GM06990 (cell line): ENCODE measurements around the gene SPATA46.

Source experiments
- DNase-seq: peaks from one replicate; pipeline ENCODE4 v3.0.0-alpha.2; 2011; ENCODE audit not compliant: insufficient read length; ENCODE audit errors: extremely low read depth
- H3K27me3 ChIP-seq: replicated peaks from 2 replicates; pipeline ENCODE4 v1.6.0; 2011; ENCODE audit warnings: low read length; ENCODE audit not compliant: control insufficient read depth, insufficient read depth
- H3K36me3 ChIP-seq: 2 replicates; pipeline ENCODE4 v1.5.1; 2011; ENCODE audit warnings: low read length; ENCODE audit not compliant: control insufficient read depth, insufficient read depth
- H3K4me3 ChIP-seq: replicated peaks from 2 replicates; pipeline ENCODE4 v1.5.1; 2011; ENCODE audit warnings: low read depth, mild to moderate bottlenecking, control low read depth, low read length
- TF ChIP-seq, protein P1 (sequence below): IDR thresholded peaks from 2 replicates; pipeline ENCODE4 v1.5.1; 2011; ENCODE audit warnings: low read length, control low read depth, mild to moderate bottlenecking, inconsistent platforms; ENCODE audit not compliant: insufficient read depth, poor library complexity, severe bottlenecking

The SPATA46 gene

DNA sequence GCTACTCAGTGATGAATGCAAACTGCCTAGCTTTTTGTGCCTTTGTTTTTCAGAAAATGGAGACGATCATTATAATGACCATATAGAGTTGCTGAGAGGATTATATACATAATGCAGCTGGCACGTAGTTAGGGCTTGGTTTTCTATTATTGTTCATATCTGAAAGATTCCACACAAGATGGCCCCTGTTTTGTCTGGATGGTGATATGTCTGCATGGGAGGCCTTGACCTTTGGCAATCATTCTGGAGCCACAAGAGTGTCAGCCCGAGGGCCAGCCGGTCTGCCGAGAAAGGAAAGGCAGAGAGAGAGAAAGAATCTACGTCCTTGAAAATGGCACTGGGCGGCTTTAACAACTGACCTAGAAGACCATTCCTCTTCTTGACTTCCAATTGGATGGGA is 41.0 kb upstream of the SPATA46 start:
- Histone ChIP-seq H3K27me3 (no peaks in the 10 kb centered on the region), H3K4me3 (no peak overlapping the region), H3K36me3 (no peaks in the 10 kb centered on the region)
- no peak for DNase-seq
- TF ChIP-seq, protein P1, sequence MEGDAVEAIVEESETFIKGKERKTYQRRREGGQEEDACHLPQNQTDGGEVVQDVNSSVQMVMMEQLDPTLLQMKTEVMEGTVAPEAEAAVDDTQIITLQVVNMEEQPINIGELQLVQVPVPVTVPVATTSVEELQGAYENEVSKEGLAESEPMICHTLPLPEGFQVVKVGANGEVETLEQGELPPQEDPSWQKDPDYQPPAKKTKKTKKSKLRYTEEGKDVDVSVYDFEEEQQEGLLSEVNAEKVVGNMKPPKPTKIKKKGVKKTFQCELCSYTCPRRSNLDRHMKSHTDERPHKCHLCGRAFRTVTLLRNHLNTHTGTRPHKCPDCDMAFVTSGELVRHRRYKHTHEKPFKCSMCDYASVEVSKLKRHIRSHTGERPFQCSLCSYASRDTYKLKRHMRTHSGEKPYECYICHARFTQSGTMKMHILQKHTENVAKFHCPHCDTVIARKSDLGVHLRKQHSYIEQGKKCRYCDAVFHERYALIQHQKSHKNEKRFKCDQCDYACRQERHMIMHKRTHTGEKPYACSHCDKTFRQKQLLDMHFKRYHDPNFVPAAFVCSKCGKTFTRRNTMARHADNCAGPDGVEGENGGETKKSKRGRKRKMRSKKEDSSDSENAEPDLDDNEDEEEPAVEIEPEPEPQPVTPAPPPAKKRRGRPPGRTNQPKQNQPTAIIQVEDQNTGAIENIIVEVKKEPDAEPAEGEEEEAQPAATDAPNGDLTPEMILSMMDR = no peak

DNA sequence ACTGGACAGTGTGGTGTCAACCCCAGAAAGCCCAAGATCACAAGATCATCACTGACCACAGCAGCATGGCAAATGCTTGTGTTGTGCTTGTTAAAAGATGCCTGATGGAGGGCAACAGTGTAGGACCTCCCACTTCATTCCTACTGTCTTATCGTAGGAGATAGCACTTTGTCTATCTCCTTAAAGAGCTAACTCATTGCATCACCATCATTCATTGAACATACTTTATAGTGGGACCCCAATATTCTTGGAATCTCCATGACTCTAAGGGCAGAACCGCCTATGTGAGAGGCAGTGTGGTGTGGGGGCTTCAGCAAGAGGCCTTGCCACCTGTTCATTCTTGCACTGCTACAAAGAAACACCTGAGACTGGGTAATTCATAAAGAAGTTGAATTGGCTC is 40.3 kb upstream of the SPATA46 start:
- Histone ChIP-seq H3K36me3 (no peaks in the 10 kb centered on the region), H3K4me3 (no peak overlapping the region), H3K27me3 (no peaks in the 10 kb centered on the region)
- TF ChIP-seq, protein P1 = no peak
- no peak for DNase-seq

DNA sequence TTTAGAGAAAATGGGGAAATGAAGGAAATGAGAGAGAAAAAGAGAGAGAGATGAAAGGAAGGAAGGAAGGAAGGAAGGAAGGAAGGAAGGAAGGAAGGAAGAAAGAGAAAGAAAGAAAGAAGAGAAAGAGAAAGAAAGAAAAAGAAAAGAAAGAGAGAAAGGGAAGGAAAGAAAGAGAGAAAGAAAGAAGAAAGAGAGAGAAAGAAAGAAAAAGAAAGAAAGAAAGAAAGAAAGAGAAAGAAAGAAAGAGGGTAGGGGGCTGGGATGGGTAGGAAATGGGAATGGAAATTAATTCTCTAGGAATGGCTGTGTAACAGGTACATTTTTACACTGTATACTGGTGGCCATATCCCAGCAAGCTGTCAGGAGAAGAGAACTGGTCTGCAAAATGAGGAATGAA is 39.6 kb upstream of the SPATA46 start:
- Histone ChIP-seq H3K27me3 (no peaks in the 10 kb centered on the region), H3K4me3 (no peak overlapping the region), H3K36me3 (no peaks in the 10 kb centered on the region)
- DNase-seq = no peak
- TF ChIP-seq, protein P1 = no peak

DNA sequence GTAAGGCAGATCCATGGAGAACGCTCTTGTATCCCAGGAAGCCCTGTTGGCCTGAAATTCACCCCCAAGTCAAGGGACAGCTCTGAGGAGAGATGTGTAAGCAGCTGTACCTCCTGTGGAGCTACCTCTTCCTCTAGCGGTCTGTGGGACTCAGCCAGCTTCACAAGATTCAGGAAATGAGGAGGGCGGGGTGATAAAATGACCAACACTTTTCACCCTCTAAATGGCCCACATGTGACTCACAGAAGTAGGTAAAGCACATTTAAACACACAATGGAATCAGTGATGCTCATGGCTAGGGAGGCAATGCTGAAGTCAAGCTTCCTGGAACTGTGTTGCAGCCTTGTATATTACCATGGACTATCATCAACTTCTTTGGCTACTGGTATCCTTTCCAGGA is 35.3 kb upstream of the SPATA46 start, which contains the start of gene SH2D1B:
Gene SH2D1B (minus strand): TSS at position 135 of the 400 bp plus-strand sequence. CDS start 120 bp downstream, at position 15.
- H3K4me3 ChIP-seq = no peak within 1 kb of the TSS
- no peak for DNase-seq
- TF ChIP-seq, protein P1 = no peak
- H3K27me3 ChIP-seq = no peaks in the 10 kb centered on the region
- H3K36me3 ChIP-seq = no peaks in the 10 kb centered on the region

- TF ChIP-seq, protein P1 = no peak
- no peaks in the 10 kb centered on the region for H3K27me3 ChIP-seq
- no peak overlapping the region for H3K4me3 ChIP-seq
- H3K36me3 ChIP-seq = no peaks in the 10 kb centered on the region
- DNase-seq = no peak
Observed at GRCh38 chr1:162407539-162407938, 30.9 kb upstream of the SPATA46 start.

- no peak for DNase-seq
- TF ChIP-seq, protein P1 = no peak
- no peaks in the 10 kb centered on the region for H3K36me3 ChIP-seq
- H3K4me3 ChIP-seq = no peak overlapping the region
- no peaks in the 10 kb centered on the region for H3K27me3 ChIP-seq
Observed at GRCh38 chr1:162406811-162407210, 30.2 kb upstream of the SPATA46 start.
